GM13977 (cell line): ENCODE results near the gene OST4.

Experiments
- DNase-seq: peaks from one replicate; pipeline ENCODE4 v3.0.0; 2012; ENCODE audit warnings: low spot score
- CTCF ChIP-seq: IDR thresholded peaks from 2 replicates; pipeline ENCODE4 v1.5.1; 2012; ENCODE audit warnings: mild to moderate bottlenecking, control low read depth; ENCODE audit not compliant: insufficient read depth; ENCODE audit errors: extremely low read depth, missing control alignments
- in situ Hi-C: fragments of 300-500 bp; cut with MboI; formaldehyde crosslinking; loops from one replicate; pipeline ENCODE4 v1.12.0; 2022; ENCODE audit warnings: low sequenced_read_pairs, low pct_unique_long_range_greater_than_20kb, mixed read lengths, inconsistent platforms; ENCODE audit not compliant: unreplicated experiment

Gene OST4

GRCh38 chr2:27083410-27084296, 12.2 kb upstream of the OST4 start:
- in situ Hi-C loops = no loop called here
- no peak for TF ChIP-seq CTCF
- DNase-seq = no peak

- DNase-seq = no peak
- no peak for TF ChIP-seq CTCF
- in situ Hi-C loops = no loop called here
Measured at GRCh38 chr2:27082773-27083409, 11.4 kb upstream of the OST4 start.

- no peak for TF ChIP-seq CTCF
- in situ Hi-C loops = no loop called here
- DNase-seq = no peak
Measured at GRCh38 chr2:27081984-27082772, 10.7 kb upstream of the OST4 start.

- in situ Hi-C loops = no loop called here
- no peak for DNase-seq
Measured at GRCh38 chr2:27080603-27080936, 9.1 kb upstream of the OST4 start.

GRCh38 chr2:27080140-27080469, 8.7 kb upstream of the OST4 start:
- in situ Hi-C loops = no loop called here
- no peak for TF ChIP-seq CTCF
- DNase-seq = no peak

More at GRCh38 chr2:27080603-27080936, 9.1 kb upstream of the OST4 start:
- TF ChIP-seq CTCF = no peak

- in situ Hi-C loops = no loop called here
- no peak for DNase-seq
- no peak for TF ChIP-seq CTCF
Measured at GRCh38 chr2:27079233-27080139, 8.0 kb upstream of the OST4 start.
